Cardiac muscle cell (in vitro differentiated cells and primary cell): ENCODE data around the gene LRMDA. TPM values are rescaled to one million over a fixed set of nuclear protein-coding genes. Genes with fewer than 3 reads are reported as not detected.

ENCODE experiments used
- DNase-seq, 2 donors: peaks; one replicate each; pipeline versions ENCODE4 v3.0.0 to v3.0.0-alpha.2; 2010 to 2017; ENCODE audit warnings: low read depth in 1 of 2, low spot score in 1 of 2
- H3K27ac ChIP-seq: fragments of 200-600 bp; sonication (generic); 2 replicates; pipeline ENCODE4 v1.5.1; 2016
- H3K27me3 ChIP-seq: fragments of 200-600 bp; sonication (generic); 2 replicates; pipeline ENCODE4 v1.6.0; 2016; ENCODE audit warnings: control low read depth
- H3K36me3 ChIP-seq: fragments of 200-600 bp; sonication (generic); 2 replicates; pipeline ENCODE4 v1.5.1; 2016; ENCODE audit warnings: control low read depth
- H3K4me1 ChIP-seq: fragments of 200-600 bp; sonication (generic); 2 replicates; pipeline ENCODE4 v1.8.1; 2017; ENCODE audit warnings: low read depth, mild to moderate bottlenecking, mixed run types
- H3K4me3 ChIP-seq: fragments of 200-600 bp; sonication (generic); 2 replicates; pipeline ENCODE4 v1.5.1; 2016; ENCODE audit warnings: mild to moderate bottlenecking
- H3K9me3 ChIP-seq: fragments of 200-600 bp; sonication (generic); 2 replicates; pipeline ENCODE4 v1.5.1; 2017; ENCODE audit warnings: low read depth, mild to moderate bottlenecking, control low read depth
- polyA plus RNA-seq: library from polyadenylated mRNA; unstranded; fragments of >200 nt; fragmentation: Nextera tagmentation; extraction: Ambion mirVana; gene quantifications from 2 replicates; pipeline ENCODE4 v1.2.1, GENCODE V29; 2016
- total RNA-seq: library from RNA; depleted of rRNA; stranded (reverse); fragments of >200 nt; gene quantifications from 2 replicates; pipeline ENCODE4 v1.2.3, GENCODE V29; 2016
- TF ChIP-seq, protein P1 (sequence below): IDR thresholded peaks from 2 replicates; pipeline ENCODE4 v1.5.1; 2012; ENCODE audit warnings: low read depth, mild to moderate bottlenecking, low read length

Gene LRMDA
- total and polyA plus RNA-seq, 2 experiments from 2014 or later: 6.2 to 11.7 TPM

- H3K4me1 ChIP-seq: peaks cover 3% of the 10 kb centered on the region
- TF ChIP-seq, protein P1, sequence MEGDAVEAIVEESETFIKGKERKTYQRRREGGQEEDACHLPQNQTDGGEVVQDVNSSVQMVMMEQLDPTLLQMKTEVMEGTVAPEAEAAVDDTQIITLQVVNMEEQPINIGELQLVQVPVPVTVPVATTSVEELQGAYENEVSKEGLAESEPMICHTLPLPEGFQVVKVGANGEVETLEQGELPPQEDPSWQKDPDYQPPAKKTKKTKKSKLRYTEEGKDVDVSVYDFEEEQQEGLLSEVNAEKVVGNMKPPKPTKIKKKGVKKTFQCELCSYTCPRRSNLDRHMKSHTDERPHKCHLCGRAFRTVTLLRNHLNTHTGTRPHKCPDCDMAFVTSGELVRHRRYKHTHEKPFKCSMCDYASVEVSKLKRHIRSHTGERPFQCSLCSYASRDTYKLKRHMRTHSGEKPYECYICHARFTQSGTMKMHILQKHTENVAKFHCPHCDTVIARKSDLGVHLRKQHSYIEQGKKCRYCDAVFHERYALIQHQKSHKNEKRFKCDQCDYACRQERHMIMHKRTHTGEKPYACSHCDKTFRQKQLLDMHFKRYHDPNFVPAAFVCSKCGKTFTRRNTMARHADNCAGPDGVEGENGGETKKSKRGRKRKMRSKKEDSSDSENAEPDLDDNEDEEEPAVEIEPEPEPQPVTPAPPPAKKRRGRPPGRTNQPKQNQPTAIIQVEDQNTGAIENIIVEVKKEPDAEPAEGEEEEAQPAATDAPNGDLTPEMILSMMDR: no peak
- no peak overlapping the region for H3K27ac ChIP-seq
- no peak overlapping the region for H3K4me3 ChIP-seq
- DNase-seq: no peak
- no peaks in the 10 kb centered on the region for H3K36me3 ChIP-seq
- no peaks in the 10 kb centered on the region for H3K9me3 ChIP-seq
- no peaks in the 10 kb centered on the region for H3K27me3 ChIP-seq
Observed at GRCh38 chr10:75444781-75445386, 13.5 kb downstream of the LRMDA start.

DNA sequence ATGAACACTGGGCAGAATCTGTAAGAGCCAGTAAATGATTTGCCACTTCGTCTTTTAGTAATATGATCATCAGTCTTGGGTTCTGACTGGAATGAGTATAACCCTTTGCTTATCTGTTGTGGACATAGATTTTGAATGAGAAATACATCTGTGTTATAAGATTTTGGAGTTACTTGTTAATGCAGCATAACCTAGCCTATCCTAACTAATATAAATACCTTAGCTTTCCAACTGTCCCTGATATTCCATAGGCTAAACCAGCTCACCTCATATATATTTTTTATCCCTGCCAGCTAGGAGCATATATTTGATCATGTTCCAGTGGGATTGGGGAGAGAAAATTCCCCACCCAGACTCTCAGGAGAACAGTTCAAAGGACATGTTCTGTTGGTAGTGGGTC lies 15.1 kb downstream of the LRMDA start:
- no peak overlapping the region for H3K4me3 ChIP-seq
- TF ChIP-seq, protein P1: no peak
- H3K27ac ChIP-seq: no peak overlapping the region
- peaks cover 6% of the 10 kb centered on the region for H3K27me3 ChIP-seq
- DNase-seq: no peak
- no peaks in the 10 kb centered on the region for H3K36me3 ChIP-seq
- peaks cover 12% of the 10 kb centered on the region for H3K4me1 ChIP-seq
- H3K9me3 ChIP-seq: no peaks in the 10 kb centered on the region

GRCh38 chr10:75448166-75448565 lies 16.7 kb downstream of the LRMDA start:
- peaks cover 14% of the 10 kb centered on the region for H3K27me3 ChIP-seq
- H3K27ac ChIP-seq: no peak overlapping the region
- H3K36me3 ChIP-seq: no peaks in the 10 kb centered on the region
- no peak overlapping the region for H3K4me3 ChIP-seq
- TF ChIP-seq, protein P1: no peak
- H3K4me1 ChIP-seq: peaks cover 20% of the 10 kb centered on the region
- H3K9me3 ChIP-seq: no peaks in the 10 kb centered on the region
- DNase-seq: no peak

DNA sequence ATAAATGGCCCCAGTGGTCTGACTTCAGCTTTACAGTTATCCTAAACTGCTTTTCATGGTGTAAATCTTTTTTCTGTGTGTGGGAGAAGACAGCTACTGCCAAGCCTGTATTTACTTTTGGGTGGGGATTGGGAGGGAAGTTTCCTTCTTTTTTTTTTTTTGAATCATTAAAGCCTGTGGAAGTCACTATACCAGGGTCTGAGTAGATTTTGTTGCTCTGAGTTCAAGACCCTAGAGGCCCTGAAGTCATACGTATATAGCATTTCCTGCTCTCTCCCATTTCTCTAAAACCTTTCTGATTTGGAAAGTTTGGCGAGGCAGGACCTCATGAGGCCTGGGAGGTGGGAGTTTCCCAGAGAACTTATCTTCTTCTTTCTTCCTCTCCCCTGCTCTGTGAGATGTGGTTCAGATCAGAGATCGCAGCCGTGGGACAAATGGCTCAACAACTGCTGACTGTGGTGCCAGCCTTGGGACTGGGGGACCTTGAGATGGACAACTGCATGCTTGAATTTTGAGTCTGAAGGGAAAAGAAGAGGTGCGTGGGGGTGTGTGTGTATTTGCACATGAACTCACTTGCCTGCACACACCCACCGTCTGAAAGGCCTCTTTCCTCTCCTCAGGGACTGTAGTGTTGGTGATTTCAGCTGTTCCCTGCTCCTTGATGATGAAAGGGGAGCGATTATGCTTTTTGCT lies 18.1 kb downstream of the LRMDA start:
- H3K36me3 ChIP-seq: no peaks in the 10 kb centered on the region
- peaks cover 20% of the 10 kb centered on the region for H3K4me1 ChIP-seq
- H3K27ac ChIP-seq: no peak overlapping the region
- no peaks in the 10 kb centered on the region for H3K9me3 ChIP-seq
- TF ChIP-seq, protein P1: no peak
- H3K4me3 ChIP-seq: no peak overlapping the region
- peaks cover 14% of the 10 kb centered on the region for H3K27me3 ChIP-seq
- no peak for DNase-seq

- Histone ChIP-seq H3K27ac (no peak overlapping the region), H3K4me3 (no peak overlapping the region), H3K9me3 (no peaks in the 10 kb centered on the region), H3K36me3 (no peaks in the 10 kb centered on the region), H3K4me1 (peaks cover 20% of the 10 kb centered on the region), H3K27me3 (peaks cover 14% of the 10 kb centered on the region)
- DNase-seq: no peak
- TF ChIP-seq, protein P1: no peak
Observed at GRCh38 chr10:75450075-75450445, 18.6 kb downstream of the LRMDA start.
